K562 (cell line): ENCODE data around the gene CEP95. TPM values are rescaled to one million over a fixed set of nuclear protein-coding genes. Genes with fewer than 3 reads are reported as not detected.

ENCODE experiments used
- ATAC-seq: fragments of 200-7000 bp; cut with Tn5 transposase; 3 replicates; pipeline ENCODE4 v1.9.1; 2020; ENCODE audit warnings: moderate library complexity
- BruUV-seq: library from RNA; stranded (reverse); fragments of 400-500 nt; replicated peaks from 2 replicates; lab custom pipeline; 2021; lab: Mats Ljungman, UMichigan
- CTCF ChIA-PET: fragments of 300-600 bp; formaldehyde crosslinking; extraction: SDS; loops from one replicate; lab custom pipeline; 2021; ENCODE audit warnings: low intra/inter-chr PET ratio; lab: Yijun Ruan, JAX
- POLR2A ChIA-PET: fragments of 300-600, 350-650 bp; sonication (Branson Sonifier 250); formaldehyde crosslinking; extraction: SDS; loops from one replicate; lab custom pipeline; 2021; ENCODE audit warnings: antibody characterized with exemption, inconsistent platforms; lab: Yijun Ruan, JAX
- DNase-seq, 4 experiments: peaks; one replicate each; pipeline versions ENCODE4 v3.0.0 to v3.0.0-alpha.2; 2011 to 2018; ENCODE audit warnings: low spot score in 3 of 4, mixed read lengths in 3 of 4; ENCODE audit errors: extremely low read depth in 1 of 4
- FAIRE-seq: peaks from 2 replicates; lab custom pipeline; 2011; peaks lifted over from hg19 to GRCh38; lab: Jason Lieb, UNC
- H2AFZ ChIP-seq: 2 replicates; pipeline ENCODE4 v1.6.0; 2011; ENCODE audit warnings: low read depth, low read length, control low read depth, inconsistent platforms
- H3K27ac ChIP-seq: fragments of 200-600 bp; 3 replicates; pipeline ENCODE4 v1.8.0; 2011; ENCODE audit warnings: low read depth, mild to moderate bottlenecking, control low read depth, inconsistent platforms, low read length, moderate library complexity, mixed read lengths; ENCODE audit errors: extremely low read depth
- H3K27me3 ChIP-seq, 2 experiments: fragments of 300-600 bp in 1 of 2; 2 replicates in 1 of 2; 3 replicates in 1 of 2; pipeline versions ENCODE4 v1.6.0 to v1.8.0; 2011; ENCODE audit warnings: inconsistent platforms in 2 of 2, low read length in 2 of 2, mild to moderate bottlenecking in 1 of 2, mixed read lengths in 1 of 2, moderate library complexity in 1 of 2; ENCODE audit not compliant: control insufficient read depth in 2 of 2, insufficient read depth in 2 of 2
- H3K36me3 ChIP-seq: fragments of 300-600 bp; 3 replicates; pipeline ENCODE4 v1.8.0; 2011; ENCODE audit warnings: mild to moderate bottlenecking, low read length, inconsistent platforms; ENCODE audit not compliant: control insufficient read depth, insufficient read depth
- H3K4me1 ChIP-seq, 2 experiments: fragments of 200-600 bp in 1 of 2; replicated peaks in 1 of 2; 2 replicates in 1 of 2; 3 replicates in 1 of 2; pipeline versions ENCODE4 v1.5.1 to v1.8.0; 2011; ENCODE audit warnings: inconsistent platforms in 2 of 2, low read length in 2 of 2, mild to moderate bottlenecking in 1 of 2, mixed read lengths in 1 of 2, moderate library complexity in 1 of 2; ENCODE audit not compliant: control insufficient read depth in 2 of 2, insufficient read depth in 2 of 2
- H3K4me2 ChIP-seq: 2 replicates; pipeline ENCODE4 v1.6.1; 2011; ENCODE audit warnings: low read length, control low read depth, inconsistent platforms, mixed read lengths; ENCODE audit not compliant: insufficient read depth
- H3K4me3 ChIP-seq: fragments of 200-600 bp; sonication (generic), shearing (Covaris generic); 2 replicates; pipeline ENCODE4 v1.5.1; 2016; ENCODE audit warnings: control low read depth, inconsistent platforms
- H3K79me2 ChIP-seq: fragments of 200-600 bp; 3 replicates; pipeline ENCODE4 v1.8.0; 2011; ENCODE audit warnings: low read length, inconsistent platforms; ENCODE audit not compliant: control insufficient read depth, insufficient read depth
- H3K9ac ChIP-seq, 2 experiments: 2 replicates each; pipeline versions ENCODE4 v1.6.0 to v1.6.1; 2011; ENCODE audit warnings: low read depth in 2 of 2, low read length in 2 of 2, control low read depth in 1 of 2, inconsistent platforms in 1 of 2, mild to moderate bottlenecking in 1 of 2, mixed read lengths in 1 of 2; ENCODE audit not compliant: insufficient read depth in 1 of 2
- H3K9me1 ChIP-seq: one replicate; pipeline ENCODE4 v1.6.0; 2011; ENCODE audit warnings: inconsistent platforms, mild to moderate bottlenecking, low read length, moderate library complexity; ENCODE audit not compliant: control insufficient read depth, insufficient read depth
- H3K9me3 ChIP-seq: replicated peaks from 2 replicates; pipeline ENCODE4 v1.5.1; 2011; ENCODE audit warnings: low read depth, low read length, inconsistent platforms; ENCODE audit not compliant: control insufficient read depth, insufficient read depth
- H4K20me1 ChIP-seq: replicated peaks from 2 replicates; pipeline ENCODE4 v1.6.1; 2011; ENCODE audit warnings: low read length, inconsistent platforms, mixed read lengths; ENCODE audit not compliant: control insufficient read depth, insufficient read depth
- CCNT2 ChIP-seq: IDR thresholded peaks from 2 replicates; pipeline ENCODE4 v1.6.1; 2011; ENCODE audit warnings: borderline replicate concordance, low read depth, mild to moderate bottlenecking, moderate library complexity, mixed read lengths, low read length; ENCODE audit not compliant: insufficient read length; ENCODE audit errors: extremely low read depth
- COPS2 ChIP-seq: fragments of 450-650 bp; conservative IDR thresholded peaks from 2 replicates; pipeline ENCODE4 v1.6.1; 2016; ENCODE audit warnings: mild to moderate bottlenecking, moderate library complexity
- EHMT2 ChIP-seq: fragments of 450-650 bp; IDR thresholded peaks from 2 replicates; pipeline ENCODE4 v1.6.1; 2018; ENCODE audit warnings: antibody characterized with exemption
- TGIF2 ChIP-seq: sonication (generic); formaldehyde crosslinking; IDR thresholded peaks from 2 replicates; pipeline ENCODE4 v1.8.1; 2022; ENCODE audit warnings: mild to moderate bottlenecking, missing genetic modification reagents, moderate library complexity
- ZNF324 ChIP-seq: fragments of 250-450 bp; sonication (Bioruptor Pico); IDR thresholded peaks from 2 replicates; pipeline ENCODE4 v1.4.0; 2020; ENCODE audit warnings: mild to moderate bottlenecking
- WGBS: fragments of 100-300 bp; shearing (Covaris generic); methylation state at CpG from one replicate; pipeline ENCODE4 v1.1.6; 2016; ENCODE audit warnings: low coverage, mixed read lengths; ENCODE audit not compliant: insufficient coverage; ENCODE audit errors: missing lambda C conversion rate; 5-methylcytosine and 5-hydroxymethylcytosine counted together
- in situ Hi-C: fragments of 300-500 bp; cut with MboI; formaldehyde crosslinking; loops from 4 replicates; pipeline ENCODE4 v1.15.0; 2018; ENCODE audit warnings: inconsistent platforms, mixed read lengths
- intact Hi-C: fragments of 100-400 bp; cut with micrococcal nuclease; formaldehyde crosslinking; loops from 2 replicates; pipeline ENCODE4 v1.14.2; 2022
- polyA plus RNA-seq, 8 experiments: library from polyadenylated mRNA; depleted of rRNA in 4 of 8; stranded (reverse) in 5 of 8; unstranded in 3 of 8; fragments of >200 nt; fragmentation: Nextera tagmentation in 2 of 8; fragmentation: Illumina TruSeq in 1 of 8; extraction: Ambion mirVana in 2 of 8; extraction: Trizol in 1 of 8; gene quantifications; 2 replicates each; pipeline versions ENCODE4 v1.2.1 to v1.2.3, GENCODE V29; 2011 to 2014; ENCODE audit warnings: inconsistent platforms in 1 of 8, missing spikeins in 1 of 8
- total RNA-seq, 7 experiments: library from RNA; depleted of rRNA in 6 of 7; stranded (reverse); fragments of >200 nt in 6 of 7; fragmentation: Illumina TruSeq in 2 of 7; extraction: Trizol in 2 of 7; gene quantifications; 2 replicates each; pipeline versions ENCODE4 v1.2.1 to v1.2.3, GENCODE V29; 2011 to 2021; ENCODE audit warnings: low replicate concordance in 1 of 7
- TF ChIP-seq, protein P1 (sequence below): fragments of 250-450 bp; sonication (Bioruptor Pico); IDR thresholded peaks from 2 replicates; pipeline ENCODE4 v1.4.0; 2020
- TF ChIP-seq, protein P2 (sequence below): fragments of 150-350 bp; conservative IDR thresholded peaks from 2 replicates; pipeline ENCODE4 v1.6.1; 2014; ENCODE audit warnings: low read length

The CEP95 gene
- total and polyA plus RNA-seq, 9 of the 15 experiments (the other 6 are each of a cell fraction or from before 2014, with no cell fraction given), result 26.7 to 80.7 (median 56.9) TPM

DNA sequence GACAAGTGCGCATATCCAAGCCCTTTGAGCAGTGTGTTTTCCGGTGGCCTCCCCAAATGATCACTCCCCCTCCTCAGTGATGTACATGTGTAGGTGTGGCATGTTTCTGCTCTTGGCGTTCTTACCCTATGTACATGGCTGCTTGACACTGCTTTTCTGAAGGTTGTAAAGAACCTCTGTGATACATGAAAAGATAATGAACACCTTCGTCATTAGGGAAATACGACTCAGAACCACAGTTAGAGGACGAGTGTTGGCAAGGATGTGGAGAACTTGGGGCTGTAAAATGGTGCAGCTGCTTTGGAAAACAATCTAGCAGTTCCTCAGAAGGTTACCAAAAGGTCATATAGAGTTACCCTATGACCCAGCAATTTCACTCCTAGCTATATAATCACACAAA lies 28.6 kb downstream of the CEP95 start:
- DNase-seq, result no peak
- 83% methylated on average over 6 of the region's 6 CpGs for WGBS
- Histone ChIP-seq H3K9ac (no peak overlapping the region), H3K4me2 (no peak overlapping the region), H3K9me3 (no peaks in the 10 kb centered on the region), H3K4me1 (peaks cover 0 to 19% of the 10 kb centered on the region in 2 experiments; a peak in 3 of 5 replicates), H3K27ac (no peak overlapping the region), H3K27me3 (no peaks in the 10 kb centered on the region), H4K20me1 (no peaks in the 10 kb centered on the region), H3K36me3 (peaks cover 94% of the 10 kb centered on the region), H3K79me2 (no peaks in the 10 kb centered on the region), H3K9me1 (no peaks in the 10 kb centered on the region), H2AFZ (no peak overlapping the region), H3K4me3 (no peak overlapping the region)
- in situ Hi-C loops, result no loop called here
- ATAC-seq, result no peak
- CTCF ChIA-PET, result no interaction called here
- TF ChIP-seq TGIF2 (CRISPR knock-in tag) (no peak), COPS2 (no peak), EHMT2 (no peak), CCNT2 (no peak), ZNF324 (CRISPR knock-in tag) (no peak)
- TF ChIP-seq, protein P1, sequence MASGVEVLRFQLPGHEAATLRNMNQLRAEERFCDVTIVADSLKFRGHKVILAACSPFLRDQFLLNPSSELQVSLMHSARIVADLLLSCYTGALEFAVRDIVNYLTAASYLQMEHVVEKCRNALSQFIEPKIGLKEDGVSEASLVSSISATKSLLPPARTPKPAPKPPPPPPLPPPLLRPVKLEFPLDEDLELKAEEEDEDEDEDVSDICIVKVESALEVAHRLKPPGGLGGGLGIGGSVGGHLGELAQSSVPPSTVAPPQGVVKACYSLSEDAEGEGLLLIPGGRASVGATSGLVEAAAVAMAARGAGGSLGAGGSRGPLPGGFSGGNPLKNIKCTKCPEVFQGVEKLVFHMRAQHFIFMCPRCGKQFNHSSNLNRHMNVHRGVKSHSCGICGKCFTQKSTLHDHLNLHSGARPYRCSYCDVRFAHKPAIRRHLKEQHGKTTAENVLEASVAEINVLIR, result no peak
- TF ChIP-seq, protein P2, sequence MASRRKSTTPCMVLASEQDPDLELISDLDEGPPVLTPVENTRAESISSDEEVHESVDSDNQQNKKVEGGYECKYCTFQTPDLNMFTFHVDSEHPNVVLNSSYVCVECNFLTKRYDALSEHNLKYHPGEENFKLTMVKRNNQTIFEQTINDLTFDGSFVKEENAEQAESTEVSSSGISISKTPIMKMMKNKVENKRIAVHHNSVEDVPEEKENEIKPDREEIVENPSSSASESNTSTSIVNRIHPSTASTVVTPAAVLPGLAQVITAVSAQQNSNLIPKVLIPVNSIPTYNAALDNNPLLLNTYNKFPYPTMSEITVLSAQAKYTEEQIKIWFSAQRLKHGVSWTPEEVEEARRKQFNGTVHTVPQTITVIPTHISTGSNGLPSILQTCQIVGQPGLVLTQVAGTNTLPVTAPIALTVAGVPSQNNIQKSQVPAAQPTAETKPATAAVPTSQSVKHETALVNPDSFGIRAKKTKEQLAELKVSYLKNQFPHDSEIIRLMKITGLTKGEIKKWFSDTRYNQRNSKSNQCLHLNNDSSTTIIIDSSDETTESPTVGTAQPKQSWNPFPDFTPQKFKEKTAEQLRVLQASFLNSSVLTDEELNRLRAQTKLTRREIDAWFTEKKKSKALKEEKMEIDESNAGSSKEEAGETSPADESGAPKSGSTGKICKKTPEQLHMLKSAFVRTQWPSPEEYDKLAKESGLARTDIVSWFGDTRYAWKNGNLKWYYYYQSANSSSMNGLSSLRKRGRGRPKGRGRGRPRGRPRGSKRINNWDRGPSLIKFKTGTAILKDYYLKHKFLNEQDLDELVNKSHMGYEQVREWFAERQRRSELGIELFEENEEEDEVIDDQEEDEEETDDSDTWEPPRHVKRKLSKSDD, result no peak
- no peak for FAIRE-seq
- no TSS peak for BruUV-seq
- POLR2A ChIA-PET, result interaction anchor here (0.8 to 4.1 kb wide), 2 partner anchors 29 to 208 kb away, joined by 3 to 36 read pairs; partner anchors contain the start of genes CEP95 and DDX5
- intact Hi-C loops, result loop anchor here (2.0 to 10.0 kb wide), 2 partner anchors 67 to 109 kb away; no protein-coding TSS in a partner anchor
